Hepatocyte (in vitro differentiated cells): ENCODE data around the gene PFKL. TPM values are rescaled to one million over a fixed set of nuclear protein-coding genes. Genes with fewer than 3 reads are reported as not detected.

Experiments
- DNase-seq: peaks from one replicate; pipeline ENCODE4 v3.0.0-alpha.2; 2016; ENCODE audit warnings: low spot score
- H2AFZ ChIP-seq: fragments of 200-600 bp; sonication (generic); 2 replicates; pipeline ENCODE4 v1.6.0; 2016; ENCODE audit warnings: antibody characterized with exemption, mild to moderate bottlenecking
- H3K27ac ChIP-seq: fragments of 200-600 bp; sonication (generic); 2 replicates; pipeline ENCODE4 v1.5.1; 2016; ENCODE audit warnings: mild to moderate bottlenecking
- H3K27me3 ChIP-seq: fragments of 200-600 bp; sonication (generic); 2 replicates; pipeline ENCODE4 v1.6.1; 2016
- H3K36me3 ChIP-seq: fragments of 200-600 bp; sonication (generic); replicated peaks from 2 replicates; pipeline ENCODE4 v1.5.1; 2016; ENCODE audit warnings: low read depth; ENCODE audit not compliant: insufficient read depth
- H3K4me1 ChIP-seq: fragments of 200-600 bp; sonication (generic); 2 replicates; pipeline ENCODE4 v1.5.1; 2016; ENCODE audit warnings: mild to moderate bottlenecking, moderate library complexity; ENCODE audit not compliant: insufficient read depth
- H3K4me2 ChIP-seq: fragments of 200-600 bp; sonication (generic); 2 replicates; pipeline ENCODE4 v1.6.0; 2016
- H3K4me3 ChIP-seq: fragments of 200-600 bp; sonication (generic); 2 replicates; pipeline ENCODE4 v1.5.1; 2016; ENCODE audit warnings: mild to moderate bottlenecking
- H3K79me2 ChIP-seq: fragments of 200-600 bp; sonication (generic); 2 replicates; pipeline ENCODE4 v1.6.0; 2017; ENCODE audit warnings: mild to moderate bottlenecking
- H3K9me2 ChIP-seq: fragments of 200-600 bp; sonication (generic); replicated peaks from 2 replicates; pipeline ENCODE4 v1.6.0; 2017; ENCODE audit warnings: mild to moderate bottlenecking; ENCODE audit not compliant: insufficient read depth
- H3K9me3 ChIP-seq: fragments of 200-600 bp; sonication (generic); 2 replicates; pipeline ENCODE4 v1.5.1; 2016; ENCODE audit warnings: low read depth, mild to moderate bottlenecking
- H4K20me1 ChIP-seq: fragments of 200-600 bp; sonication (generic); 2 replicates; pipeline ENCODE4 v1.6.0; 2016; ENCODE audit warnings: mild to moderate bottlenecking; ENCODE audit not compliant: insufficient read depth, poor library complexity, severe bottlenecking
- EZH2 ChIP-seq: fragments of 200-600 bp; sonication (generic); IDR thresholded peaks from 2 replicates; pipeline ENCODE4 v1.6.1; 2016; ENCODE audit warnings: antibody characterized with exemption, mild to moderate bottlenecking, borderline replicate concordance
- EZH2phosphoT487 ChIP-seq: fragments of 200-600 bp; sonication (generic); IDR thresholded peaks from one replicate; pipeline ENCODE4 v1.6.1; 2018; ENCODE audit warnings: antibody characterized with exemption, mild to moderate bottlenecking, low read depth, moderate library complexity; ENCODE audit not compliant: unreplicated experiment, severe bottlenecking
- WGBS: methylation state at CpG from one replicate; pipeline ENCODE4 v1.1.6; 2016; ENCODE audit warnings: low lambda C conversion rate; ENCODE audit errors: missing lambda C conversion rate; 5-methylcytosine and 5-hydroxymethylcytosine counted together
- polyA plus RNA-seq: library from polyadenylated mRNA; unstranded; fragments of >200 nt; fragmentation: Nextera tagmentation; extraction: Ambion mirVana; gene quantifications from 2 replicates; pipeline ENCODE4 v1.2.1, GENCODE V29; 2016
- total RNA-seq: library from RNA; depleted of rRNA; stranded (reverse); fragments of >200 nt; gene quantifications from 2 replicates; pipeline ENCODE4 v1.2.3, GENCODE V29; 2014
- TF ChIP-seq, protein P1 (sequence below): fragments of 200-600 bp; sonication (generic); IDR thresholded peaks from 2 replicates; pipeline ENCODE4 v1.5.1; 2016; ENCODE audit warnings: antibody characterized with exemption, mild to moderate bottlenecking; ENCODE audit not compliant: poor library complexity

Gene PFKL
- total and polyA plus RNA-seq, 2 experiments from 2014 or later: 140 to 205 TPM

DNA sequence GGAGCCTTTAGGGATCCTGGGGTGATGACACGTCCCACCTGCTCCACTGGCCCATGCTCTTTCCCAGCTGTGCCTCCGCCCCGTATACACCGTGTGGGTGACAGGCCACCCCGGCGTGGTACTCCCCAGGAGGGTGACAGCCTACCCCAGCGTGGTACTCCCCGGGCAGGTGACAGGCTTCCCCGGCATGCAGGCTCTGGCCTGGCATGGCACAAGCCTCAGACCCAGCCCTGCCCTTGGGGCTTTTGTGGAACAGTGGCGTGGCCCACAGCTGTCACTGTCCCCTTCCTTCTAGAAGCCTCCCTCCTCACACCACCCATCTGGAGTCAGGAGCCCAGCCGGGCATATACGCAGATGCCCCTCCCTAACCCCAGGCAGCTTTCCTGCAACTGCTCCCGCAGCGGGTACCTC is 4.7 kb upstream of the PFKL start:
- Histone ChIP-seq H3K79me2 (peaks cover 6% of the 10 kb centered on the region), H3K9me3 (no peaks in the 10 kb centered on the region), H3K4me1 (peaks cover 7% of the 10 kb centered on the region), H4K20me1 (no peaks in the 10 kb centered on the region), H3K4me3 (no peak overlapping the region), H3K27me3 (no peaks in the 10 kb centered on the region), H2AFZ (no peak overlapping the region), H3K9me2 (no peaks in the 10 kb centered on the region), H3K36me3 (no peaks in the 10 kb centered on the region), H3K4me2 (no peak overlapping the region), H3K27ac (no peak overlapping the region)
- no peak for TF ChIP-seq EZH2
- TF ChIP-seq EZH2phosphoT487: no peak
- TF ChIP-seq, protein P1, sequence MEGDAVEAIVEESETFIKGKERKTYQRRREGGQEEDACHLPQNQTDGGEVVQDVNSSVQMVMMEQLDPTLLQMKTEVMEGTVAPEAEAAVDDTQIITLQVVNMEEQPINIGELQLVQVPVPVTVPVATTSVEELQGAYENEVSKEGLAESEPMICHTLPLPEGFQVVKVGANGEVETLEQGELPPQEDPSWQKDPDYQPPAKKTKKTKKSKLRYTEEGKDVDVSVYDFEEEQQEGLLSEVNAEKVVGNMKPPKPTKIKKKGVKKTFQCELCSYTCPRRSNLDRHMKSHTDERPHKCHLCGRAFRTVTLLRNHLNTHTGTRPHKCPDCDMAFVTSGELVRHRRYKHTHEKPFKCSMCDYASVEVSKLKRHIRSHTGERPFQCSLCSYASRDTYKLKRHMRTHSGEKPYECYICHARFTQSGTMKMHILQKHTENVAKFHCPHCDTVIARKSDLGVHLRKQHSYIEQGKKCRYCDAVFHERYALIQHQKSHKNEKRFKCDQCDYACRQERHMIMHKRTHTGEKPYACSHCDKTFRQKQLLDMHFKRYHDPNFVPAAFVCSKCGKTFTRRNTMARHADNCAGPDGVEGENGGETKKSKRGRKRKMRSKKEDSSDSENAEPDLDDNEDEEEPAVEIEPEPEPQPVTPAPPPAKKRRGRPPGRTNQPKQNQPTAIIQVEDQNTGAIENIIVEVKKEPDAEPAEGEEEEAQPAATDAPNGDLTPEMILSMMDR: no peak
- DNase-seq: no peak
- 79% methylated on average over 14 of the region's 14 CpGs for WGBS

DNA sequence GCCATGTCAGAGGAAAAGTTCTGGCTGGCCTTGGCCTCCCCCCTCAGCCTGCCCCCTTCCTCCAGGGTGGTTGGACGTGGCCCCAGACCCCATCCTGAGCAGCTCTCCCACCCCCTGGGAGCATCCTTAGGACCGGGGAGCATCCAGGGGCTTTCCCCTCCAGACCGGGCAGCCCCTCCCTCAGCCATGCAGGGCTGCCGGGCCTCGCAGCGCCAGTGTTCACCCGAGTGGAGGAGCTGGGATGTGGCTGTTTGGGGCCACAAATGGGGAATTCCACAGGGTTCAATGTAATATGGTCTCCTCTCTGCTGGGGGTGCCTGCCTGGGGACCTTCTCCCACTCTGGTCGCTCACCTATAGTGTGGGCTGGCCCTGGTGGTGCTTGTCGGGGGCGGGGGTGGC is 4.2 kb upstream of the PFKL start:
- Histone ChIP-seq H3K36me3 (no peaks in the 10 kb centered on the region), H3K27me3 (no peaks in the 10 kb centered on the region), H3K79me2 (peaks cover 10% of the 10 kb centered on the region), H3K4me2 (no peak overlapping the region), H3K4me3 (no peak overlapping the region), H2AFZ (no peak overlapping the region), H3K9me2 (no peaks in the 10 kb centered on the region), H3K9me3 (no peaks in the 10 kb centered on the region), H3K27ac (no peak overlapping the region), H3K4me1 (peaks cover 7% of the 10 kb centered on the region), H4K20me1 (no peaks in the 10 kb centered on the region)
- WGBS: 77% methylated on average over 10 of the region's 10 CpGs
- no peak for DNase-seq
- no peak for TF ChIP-seq EZH2phosphoT487
- TF ChIP-seq EZH2: no peak
- TF ChIP-seq, protein P1: no peak

- H3K9me2 ChIP-seq: no peaks in the 10 kb centered on the region
- no peak overlapping the region for H2AFZ ChIP-seq
- H3K36me3 ChIP-seq: no peaks in the 10 kb centered on the region
- peaks cover 10% of the 10 kb centered on the region for H3K4me1 ChIP-seq
- TF ChIP-seq EZH2phosphoT487 (no peak), EZH2 (no peak)
- TF ChIP-seq, protein P1: no peak
- no peaks in the 10 kb centered on the region for H3K9me3 ChIP-seq
- 83% methylated on average over 10 of the region's 12 CpGs for WGBS
- H3K79me2 ChIP-seq: peaks cover 15% of the 10 kb centered on the region
- H3K27me3 ChIP-seq: no peaks in the 10 kb centered on the region
- no peak overlapping the region for H3K27ac ChIP-seq
- DNase-seq: no peak
- H3K4me2 ChIP-seq: no peak overlapping the region
- no peak overlapping the region for H3K4me3 ChIP-seq
- H4K20me1 ChIP-seq: no peaks in the 10 kb centered on the region
Measured at GRCh38 chr21:44296103-44296519, 3.7 kb upstream of the PFKL start.

- H2AFZ ChIP-seq: no peak overlapping the region
- H3K79me2 ChIP-seq: peaks cover 23% of the 10 kb centered on the region
- H3K4me3 ChIP-seq: no peak overlapping the region
- WGBS: 89% methylated on average over 12 of the region's 13 CpGs
- H3K9me3 ChIP-seq: no peaks in the 10 kb centered on the region
- TF ChIP-seq EZH2phosphoT487: no peak
- TF ChIP-seq, protein P1: no peak
- H3K9me2 ChIP-seq: no peaks in the 10 kb centered on the region
- peaks cover 5% of the 10 kb centered on the region for H4K20me1 ChIP-seq
- no peaks in the 10 kb centered on the region for H3K36me3 ChIP-seq
- no peak overlapping the region for H3K27ac ChIP-seq
- no peak overlapping the region for H3K4me2 ChIP-seq
- H3K27me3 ChIP-seq: no peaks in the 10 kb centered on the region
- no peak for DNase-seq
- H3K4me1 ChIP-seq: peaks cover 18% of the 10 kb centered on the region
Measured at GRCh38 chr21:44296916-44297315, 2.9 kb upstream of the PFKL start.
